ENCODE data around the gene PPP1R11.
"Not testable (repeated sequence)": the region's sequence is repeated elsewhere in the genome, so short reads cannot be mapped to it uniquely, and the experiment has no call there.

PPP1R11 gene, protein sequence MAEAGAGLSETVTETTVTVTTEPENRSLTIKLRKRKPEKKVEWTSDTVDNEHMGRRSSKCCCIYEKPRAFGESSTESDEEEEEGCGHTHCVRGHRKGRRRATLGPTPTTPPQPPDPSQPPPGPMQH

DNA sequence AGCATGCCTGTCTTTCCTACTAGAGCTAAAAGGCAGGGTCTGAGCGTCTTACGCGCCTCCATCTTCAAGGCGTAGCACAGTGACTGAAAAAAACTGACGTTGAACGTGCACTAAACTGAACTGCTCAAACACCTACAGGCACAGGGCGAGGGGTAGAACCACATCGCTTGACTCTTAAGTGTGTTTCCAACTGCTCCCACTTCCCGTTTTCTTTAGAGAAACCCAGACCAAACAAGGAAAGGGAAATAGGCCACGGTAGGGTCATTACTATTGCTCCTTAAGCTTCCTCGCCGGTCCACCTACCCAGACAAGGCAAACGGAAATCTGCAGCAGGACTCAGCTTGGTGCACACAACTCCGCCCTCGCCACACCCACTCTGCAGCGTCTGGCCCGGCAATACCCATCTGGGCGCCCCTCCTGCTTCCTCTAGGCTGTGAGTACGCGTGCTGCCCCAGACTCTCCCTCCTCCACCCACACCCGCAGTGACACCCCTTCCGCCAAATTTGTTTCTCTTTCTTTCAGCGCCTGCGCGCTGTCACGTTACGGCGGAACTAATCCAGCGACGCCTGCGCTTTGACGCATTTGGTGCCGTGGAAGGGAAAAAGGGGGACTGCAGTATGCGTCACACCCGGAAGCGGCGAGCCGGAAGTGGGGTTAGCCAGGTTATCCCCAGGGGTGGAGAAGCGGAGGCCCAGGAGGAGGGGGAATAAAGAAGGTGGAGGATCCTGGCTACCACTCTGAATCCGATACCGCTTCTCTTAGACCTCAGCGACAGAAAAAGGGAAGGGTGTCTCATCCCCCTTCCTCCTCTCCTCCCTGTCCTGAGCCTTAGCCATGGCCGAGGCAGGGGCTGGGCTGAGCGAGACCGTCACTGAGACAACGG lies at the start of gene PPP1R11:
TSS of gene PPP1R11 (plus strand) at position 622 of the 883 bp plus-strand sequence. CDS start at position 835, 213 bp downstream.
- DNase-seq (ENCODE audit: low spot score): peak; percentile 92

DNA sequence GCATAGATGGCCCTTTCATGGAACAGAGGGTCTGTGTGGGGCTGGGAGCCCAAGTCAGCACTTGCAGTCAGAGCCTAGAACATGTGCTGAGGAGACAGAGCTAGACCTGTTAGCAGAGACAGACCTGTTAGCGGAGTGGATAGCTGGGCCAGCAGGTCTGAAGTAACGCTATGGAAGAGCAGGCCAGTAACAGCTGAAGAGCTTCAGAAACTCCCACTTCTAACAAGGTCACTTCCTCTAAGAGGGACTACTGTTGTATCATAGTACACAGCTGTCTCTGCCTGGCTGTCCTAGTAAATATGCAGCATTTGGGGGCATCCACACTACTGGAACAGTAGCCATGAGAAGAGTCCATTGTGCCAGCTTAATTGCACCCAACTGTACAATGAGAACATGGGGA lies 47.2 kb upstream of the PPP1R11 start:
- no peak for DNase-seq (ENCODE audit: low spot score)

DNA sequence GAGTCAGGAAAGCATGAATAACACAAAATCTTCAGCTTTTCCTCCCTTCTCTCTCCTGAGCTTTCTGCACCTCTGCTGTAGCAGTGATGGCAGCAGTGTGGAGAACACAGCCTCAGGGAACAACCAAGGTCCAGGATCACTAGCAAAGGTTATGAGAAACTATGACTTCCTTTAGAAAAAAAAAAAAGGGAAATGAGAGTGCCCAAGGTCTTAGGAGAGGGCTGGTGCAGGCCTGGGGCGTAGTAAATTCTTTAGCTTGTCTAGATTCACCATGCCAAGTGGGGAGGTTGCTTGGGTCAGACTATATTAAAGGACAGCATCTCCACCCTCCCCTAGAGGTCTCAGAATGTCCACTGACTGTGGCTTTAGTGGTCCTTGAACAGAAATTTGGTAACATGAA lies 46.4 kb upstream of the PPP1R11 start:
- no peak for DNase-seq (ENCODE audit: low spot score)

DNA sequence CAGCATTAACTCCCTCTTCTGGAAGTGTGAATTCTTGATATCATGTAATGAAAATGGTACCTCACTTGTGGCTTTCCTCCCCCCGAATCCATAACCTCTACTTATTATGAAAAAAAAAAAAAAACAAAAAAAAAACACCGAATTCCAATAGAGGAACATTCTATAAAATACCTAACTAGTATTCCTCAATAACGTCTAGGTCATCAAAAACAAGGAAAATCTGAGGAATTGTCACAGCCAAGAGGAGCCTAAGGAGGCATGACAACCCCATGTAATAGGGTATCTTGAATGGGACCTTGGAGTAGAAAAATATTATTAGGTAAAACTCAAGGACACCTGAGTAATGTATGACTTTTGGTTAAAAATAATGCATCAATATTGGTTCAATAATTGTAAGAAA lies 44.8 kb upstream of the PPP1R11 start:
- DNase-seq (ENCODE audit: low spot score): no peak

- DNase-seq (ENCODE audit: low spot score): not testable (repeated sequence)
Measured at GRCh38 chr6:30022712-30023111, 44.3 kb upstream of the PPP1R11 start.

- DNase-seq (ENCODE audit: low spot score): no peak
Measured at GRCh38 chr6:30025186-30025585, 41.8 kb upstream of the PPP1R11 start.

DNA sequence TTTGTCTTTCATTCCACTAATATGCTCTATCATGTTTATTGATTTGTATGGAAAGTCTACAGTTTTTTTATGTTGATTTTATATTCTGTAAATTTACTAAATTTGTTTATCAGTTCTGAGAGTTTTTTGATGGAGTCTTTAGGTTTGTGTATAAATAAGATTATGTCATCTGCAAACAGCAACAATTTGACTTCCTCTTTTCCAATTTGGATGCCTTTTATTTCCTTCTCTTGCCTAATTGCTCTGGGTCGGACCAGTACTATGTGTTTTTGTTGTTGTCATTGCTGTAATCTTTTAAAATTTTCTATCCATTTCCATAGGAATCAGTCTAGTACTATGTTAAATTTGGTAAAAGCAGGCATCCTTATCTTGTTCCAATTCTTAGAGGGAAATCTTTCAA lies 37.4 kb upstream of the PPP1R11 start:
- no peak for DNase-seq (ENCODE audit: low spot score)

DNA sequence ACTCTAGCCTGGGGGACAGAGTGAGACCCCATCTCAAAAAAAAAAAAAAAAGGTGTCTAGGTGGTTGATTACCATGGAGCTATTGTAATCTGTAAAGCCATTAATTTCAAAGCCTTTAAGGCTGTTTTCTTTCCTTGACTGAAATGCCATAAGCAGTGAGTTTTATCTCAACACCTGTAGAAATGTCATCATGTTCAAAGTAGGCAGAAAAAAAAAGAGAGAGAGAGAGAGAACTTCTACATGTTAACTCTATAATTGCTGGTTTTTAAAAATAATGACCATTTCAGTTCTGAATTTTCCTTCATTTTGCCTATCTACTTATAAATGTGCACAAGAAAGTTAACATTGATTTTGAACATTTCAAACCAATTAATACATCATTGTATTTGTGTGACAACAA lies 35.6 kb upstream of the PPP1R11 start:
- DNase-seq (ENCODE audit: low spot score): no peak

- DNase-seq (ENCODE audit: low spot score): not testable (repeated sequence)
Measured at GRCh38 chr6:30033440-30033839, 33.6 kb upstream of the PPP1R11 start.

DNA sequence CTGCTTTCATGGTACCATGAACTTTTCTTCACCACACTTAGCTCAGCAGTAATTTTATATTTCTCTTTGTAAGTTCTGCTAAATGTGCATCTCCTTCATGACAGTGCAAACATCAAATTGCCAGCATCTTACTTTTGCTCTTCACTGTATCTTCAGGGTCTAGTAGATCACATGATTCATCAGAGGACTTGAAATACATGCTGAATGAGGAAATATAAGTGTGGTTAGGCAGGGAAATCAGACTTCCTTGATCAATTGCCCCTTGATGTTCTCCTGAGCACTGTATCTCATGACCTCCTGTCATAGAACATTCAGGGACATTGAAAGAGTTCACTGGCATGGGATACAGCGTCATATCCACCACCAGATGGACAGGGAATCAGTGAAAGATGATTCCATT lies 31.2 kb upstream of the PPP1R11 start:
- DNase-seq (ENCODE audit: low spot score): no peak

DNA sequence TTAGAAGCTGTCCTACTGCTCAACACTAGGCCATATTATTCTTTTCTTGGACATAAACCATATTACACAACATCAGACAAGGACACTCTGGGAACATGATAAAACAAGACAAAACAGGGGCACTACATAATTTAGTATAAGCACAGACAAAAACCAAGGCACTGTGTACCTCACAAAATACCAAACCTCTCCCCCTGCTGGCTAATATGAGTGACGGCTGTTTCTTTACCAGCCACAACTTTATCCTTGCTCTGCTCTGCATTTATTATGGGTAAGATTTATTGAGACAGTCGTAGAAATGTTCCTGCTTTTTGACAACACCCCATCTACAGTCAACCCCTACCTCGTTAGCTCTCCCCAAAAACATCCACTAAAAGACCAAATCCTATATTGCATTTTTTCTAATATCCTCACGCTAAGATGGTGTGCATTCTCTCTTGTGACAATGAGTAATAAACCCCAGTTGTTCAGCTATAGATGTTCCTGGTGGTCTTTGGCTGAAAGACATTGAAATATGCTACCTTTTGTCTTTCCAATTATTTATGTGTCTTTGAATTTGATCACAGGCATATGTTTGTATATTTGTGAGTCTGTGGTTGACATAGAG lies 29.7 kb upstream of the PPP1R11 start:
- peak; percentile 28 for DNase-seq (ENCODE audit: low spot score)

DNA sequence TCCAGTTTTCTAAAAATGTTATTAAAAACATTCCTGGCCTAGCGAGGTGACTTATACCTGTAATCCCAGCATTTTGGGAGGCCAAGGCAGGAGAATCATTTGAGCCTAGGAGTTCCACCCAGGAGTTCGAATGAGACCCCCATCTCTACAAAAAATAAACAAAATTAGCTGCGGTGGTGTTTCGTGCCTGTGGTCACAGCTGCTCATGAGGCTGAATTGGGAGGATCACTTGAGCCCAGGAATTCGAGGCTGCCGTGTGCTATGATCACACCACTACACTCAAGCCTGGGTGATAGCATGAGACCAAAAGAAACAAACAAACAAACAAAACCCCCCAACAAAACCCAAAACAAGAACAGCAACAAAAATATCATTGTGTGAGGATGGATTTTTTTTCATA lies 25.8 kb upstream of the PPP1R11 start:
- DNase-seq (ENCODE audit: low spot score): no peak

- no peak for DNase-seq (ENCODE audit: low spot score)
Measured at GRCh38 chr6:30041821-30042220, 25.2 kb upstream of the PPP1R11 start.

DNA sequence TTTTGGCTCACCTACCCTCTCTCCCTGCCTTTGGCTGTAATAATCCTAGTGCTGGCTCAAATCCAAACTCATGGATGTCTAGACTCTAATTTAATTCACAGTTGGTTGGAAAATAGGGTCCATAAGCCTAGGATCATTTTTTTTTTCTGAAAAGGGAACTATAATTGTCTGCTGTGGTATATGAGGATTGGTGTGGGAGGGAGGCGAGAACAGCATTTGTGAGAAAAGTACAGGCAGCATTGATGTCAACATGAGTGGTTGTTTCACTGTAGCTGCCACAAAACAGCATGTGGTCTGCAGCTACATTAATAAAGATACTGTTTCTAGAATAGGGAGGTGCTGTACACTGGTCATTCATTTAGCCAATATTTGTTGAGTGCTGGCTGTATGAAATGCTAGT lies 24.5 kb upstream of the PPP1R11 start:
- no peak for DNase-seq (ENCODE audit: low spot score)

DNA sequence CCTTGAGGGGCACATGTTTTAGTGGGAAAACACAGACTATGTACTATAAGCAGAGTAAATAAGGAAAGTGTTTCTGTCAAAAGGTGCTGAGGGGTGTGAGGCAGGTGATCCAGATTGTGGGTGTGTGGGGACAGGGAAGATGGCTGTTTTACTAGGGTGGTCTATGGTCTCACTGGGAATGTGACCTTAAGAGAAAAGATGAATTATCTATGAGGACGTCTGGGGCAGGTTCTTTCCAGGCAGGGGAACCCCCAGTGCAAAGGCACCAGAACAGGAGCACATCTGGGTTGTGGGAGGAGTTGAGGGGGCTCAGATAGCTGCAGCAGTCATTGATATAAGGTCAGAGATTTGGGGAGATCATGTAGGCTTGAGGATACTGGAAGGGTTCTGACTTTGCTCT lies 24.1 kb upstream of the PPP1R11 start:
- no peak for DNase-seq (ENCODE audit: low spot score)

DNA sequence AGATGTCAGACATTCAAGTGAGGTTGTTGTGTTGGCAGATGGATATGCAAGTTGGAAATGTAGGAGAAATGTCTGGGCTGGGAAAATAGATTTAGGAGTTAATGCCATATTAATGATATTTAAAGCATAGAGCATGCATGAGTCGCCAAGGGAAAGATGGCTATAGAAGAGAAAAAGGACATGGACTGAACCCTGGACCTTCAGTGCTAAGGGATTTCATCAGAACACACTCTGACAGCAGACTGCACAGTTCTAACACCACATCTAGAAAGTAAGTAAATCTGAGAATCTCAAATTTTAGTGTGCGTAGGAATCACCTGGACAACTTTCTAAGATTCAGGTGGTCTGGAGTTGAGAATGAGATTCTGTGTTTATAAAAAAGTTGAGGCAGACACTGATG lies 23.3 kb upstream of the PPP1R11 start:
- DNase-seq (ENCODE audit: low spot score): no peak

DNA sequence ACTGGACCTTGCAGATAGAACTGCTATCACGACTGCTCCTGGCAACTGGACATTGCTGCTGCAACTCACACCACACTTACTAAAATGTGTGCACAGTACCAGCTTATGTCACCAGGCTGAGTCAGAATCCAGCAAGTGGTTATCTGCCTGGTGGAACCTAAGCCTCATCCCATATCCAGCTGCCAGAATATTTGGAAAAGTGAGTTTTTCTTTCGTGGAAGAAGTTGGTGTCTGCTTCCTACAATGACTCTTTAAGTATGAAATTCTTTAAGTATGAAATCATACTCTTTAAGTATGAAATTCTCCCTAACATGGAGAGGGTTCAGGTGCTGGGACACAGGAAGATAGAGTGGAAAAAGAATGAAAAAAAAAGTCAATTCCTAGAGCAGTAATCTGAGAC lies 22.4 kb upstream of the PPP1R11 start:
- no peak for DNase-seq (ENCODE audit: low spot score)

DNA sequence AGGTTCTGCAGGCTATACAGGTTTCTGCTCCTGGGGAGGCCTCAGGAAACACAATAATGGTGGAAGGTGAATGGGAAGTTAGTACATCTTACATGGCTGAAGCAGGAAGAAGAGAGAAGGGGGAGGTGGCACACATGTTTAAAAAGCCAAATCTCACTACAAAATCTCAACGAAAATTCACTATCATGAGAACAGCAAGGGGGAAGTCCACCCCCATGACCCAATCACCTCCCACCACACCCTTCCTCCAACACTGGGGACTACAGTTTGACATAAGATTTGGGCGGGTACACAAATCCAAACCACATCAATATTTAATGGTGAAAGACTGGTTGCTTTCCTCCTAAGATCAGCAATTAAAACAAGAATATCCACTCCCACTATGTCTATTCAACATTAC lies 19.8 kb upstream of the PPP1R11 start:
- no peak for DNase-seq (ENCODE audit: low spot score)

DNA sequence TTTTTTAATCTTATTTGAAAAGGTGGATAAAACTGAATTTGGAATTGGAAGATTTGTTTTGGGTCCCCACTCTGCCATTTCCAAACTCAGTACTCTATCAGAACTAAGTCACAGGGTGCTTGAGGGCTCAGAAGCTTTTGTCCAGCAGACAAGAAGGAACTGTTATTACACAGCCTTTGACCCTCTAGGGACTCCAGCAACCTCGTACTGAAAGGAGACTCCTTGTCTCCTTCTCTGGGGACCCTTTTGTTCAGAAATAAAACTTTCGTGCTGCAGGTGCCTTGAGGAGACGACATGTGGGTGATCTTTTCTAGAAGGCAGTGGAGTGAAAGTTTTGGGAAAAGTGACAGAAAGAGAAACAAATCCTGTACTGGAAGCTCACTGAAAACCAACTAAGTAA lies 13.3 kb upstream of the PPP1R11 start:
- no peak for DNase-seq (ENCODE audit: low spot score)

GRCh38 chr6:30055513-30055912 lies 11.5 kb upstream of the PPP1R11 start:
- DNase-seq (ENCODE audit: low spot score): no peak

GRCh38 chr6:30060606-30061091 lies 6.3 kb upstream of the PPP1R11 start:
- peak; percentile 13 for DNase-seq (ENCODE audit: low spot score)

GRCh38 chr6:30061092-30061857 lies 5.7 kb upstream of the PPP1R11 start, which contains the start of gene POLR1H:
TSS of gene POLR1H (plus strand) at chr6:30061265. CDS start at chr6:30061525, 260 bp downstream.
- DNase-seq (ENCODE audit: low spot score): peak; percentile 94
